Measurements from ENCODE around the gene CCDC88A.

- TF ChIP-seq CTCF (conservative IDR thresholded peaks at IDR 0.05; ENCODE audit: low read depth, low read length) (no peak), EZH2 (IDR thresholded peaks at IDR 0.05; ENCODE audit: low read length, unreplicated experiment) (no peak), EZH2phosphoT487 (IDR thresholded peaks at IDR 0.05; ENCODE audit: borderline replicate concordance, low read length) (no peak)
These were observed 150.6 kb downstream of the CCDC88A start, which contains the start of gene MTIF2 for GRCh38 chr2:55268907-55269644.
